HEK293T (cell line): ENCODE measurements around the gene CRYBG1.

Experiments used
- ARNT ChIP-seq: fragments of 450-650 bp; IDR thresholded peaks from 2 replicates; pipeline ENCODE4 v1.6.1; 2017; ENCODE audit warnings: mild to moderate bottlenecking
- BHLHE40 ChIP-seq: fragments of 450-650 bp; IDR thresholded peaks from 2 replicates; pipeline ENCODE4 v1.6.1; 2016; ENCODE audit warnings: mild to moderate bottlenecking, moderate library complexity, borderline replicate concordance
- CTBP1 ChIP-seq: fragments of 450-650 bp; IDR thresholded peaks from 2 replicates; pipeline ENCODE4 v1.6.1; 2016; ENCODE audit warnings: borderline replicate concordance
- ELF4 ChIP-seq: fragments of 450-650 bp; IDR thresholded peaks from 2 replicates; pipeline ENCODE4 v1.6.1; 2017; ENCODE audit warnings: antibody characterized with exemption
- FOXK2 ChIP-seq: fragments of 450-650 bp; IDR thresholded peaks from 2 replicates; pipeline ENCODE4 v1.6.1; 2016; ENCODE audit warnings: mild to moderate bottlenecking
- FOXM1 ChIP-seq: fragments of 450-650 bp; IDR thresholded peaks from 2 replicates; pipeline ENCODE4 v1.6.1; 2017; ENCODE audit warnings: mild to moderate bottlenecking, borderline replicate concordance
- HDGF ChIP-seq: fragments of 450-650 bp; IDR thresholded peaks from 2 replicates; pipeline ENCODE4 v1.6.1; 2017; ENCODE audit warnings: antibody characterized with exemption, borderline replicate concordance
- L3MBTL2 ChIP-seq: fragments of 450-650 bp; conservative IDR thresholded peaks from 2 replicates; pipeline ENCODE4 v1.6.1; 2016; ENCODE audit warnings: mild to moderate bottlenecking
- NFRKB ChIP-seq: fragments of 450-650 bp; IDR thresholded peaks from 2 replicates; pipeline ENCODE4 v1.6.1; 2016; ENCODE audit warnings: mild to moderate bottlenecking, moderate library complexity
- PKNOX1 ChIP-seq: fragments of 450-650 bp; IDR thresholded peaks from 2 replicates; pipeline ENCODE4 v1.6.1; 2016
- SP1 ChIP-seq: fragments of 450-650 bp; IDR thresholded peaks from 2 replicates; pipeline ENCODE4 v1.6.1; 2017
- SUZ12 ChIP-seq: fragments of 450-650 bp; IDR thresholded peaks from 2 replicates; pipeline ENCODE4 v1.6.1; 2016; ENCODE audit warnings: mild to moderate bottlenecking
- TARDBP ChIP-seq: fragments of 450-650 bp; IDR thresholded peaks from 2 replicates; pipeline ENCODE4 v1.6.1; 2016
- ZNF384 ChIP-seq: fragments of 450-650 bp; IDR thresholded peaks from 2 replicates; pipeline ENCODE4 v1.6.1; 2016

GRCh38 chr6:106422534-106422933, 62.0 kb downstream of the CRYBG1 start:
- TF ChIP-seq BHLHE40 (no peak), L3MBTL2 (no peak), ELF4 (no peak), SUZ12 (no peak), NFRKB (no peak), HDGF (no peak), CTBP1 (no peak), ARNT (no peak), ZNF384 (no peak), FOXM1 (no peak), FOXK2 (no peak), TARDBP (no peak), SP1 (no peak), PKNOX1 (no peak)
